Central memory CD8-positive, alpha-beta T cell (primary cell): Measurements from ENCODE around the gene CSKMT.

Source experiments
- ATAC-seq: fragments of 150-1000 bp; cut with Tn5 transposase; replicated peaks from 2 replicates; pipeline ENCODE4 v1.10.0; 2022; ENCODE audit warnings: mild to moderate bottlenecking, moderate FRiP score, moderate number of reproducible peaks; ENCODE audit not compliant: poor library complexity, severe bottlenecking; ENCODE audit errors: extremely low read depth
- DNase-seq, 2 donors: peaks; one replicate each; pipeline ENCODE4 v3.0.0; 2021; ENCODE audit warnings: low spot score in 2 of 2
- H3K27ac Mint-ChIP-seq: one replicate; pipeline ENCODE4 v1.8.0; 2022; ENCODE audit warnings: low read depth, mild to moderate bottlenecking, moderate library complexity, mixed read lengths
- H3K27me3 Mint-ChIP-seq: one replicate; pipeline ENCODE4 v1.8.0; 2022; ENCODE audit warnings: mixed read lengths
- H3K36me3 Mint-ChIP-seq: one replicate; pipeline ENCODE4 v1.8.0; 2022; ENCODE audit warnings: mild to moderate bottlenecking, moderate library complexity, mixed read lengths; ENCODE audit not compliant: insufficient read depth
- H3K4me1 Mint-ChIP-seq: one replicate; pipeline ENCODE4 v1.8.0; 2022; ENCODE audit warnings: mixed read lengths
- H3K4me3 Mint-ChIP-seq: one replicate; pipeline ENCODE4 v1.8.0; 2022; ENCODE audit warnings: mild to moderate bottlenecking, moderate library complexity, mixed read lengths
- H3K9me3 Mint-ChIP-seq: one replicate; pipeline ENCODE4 v1.8.0; 2022; ENCODE audit warnings: mixed read lengths

Gene CSKMT

DNA sequence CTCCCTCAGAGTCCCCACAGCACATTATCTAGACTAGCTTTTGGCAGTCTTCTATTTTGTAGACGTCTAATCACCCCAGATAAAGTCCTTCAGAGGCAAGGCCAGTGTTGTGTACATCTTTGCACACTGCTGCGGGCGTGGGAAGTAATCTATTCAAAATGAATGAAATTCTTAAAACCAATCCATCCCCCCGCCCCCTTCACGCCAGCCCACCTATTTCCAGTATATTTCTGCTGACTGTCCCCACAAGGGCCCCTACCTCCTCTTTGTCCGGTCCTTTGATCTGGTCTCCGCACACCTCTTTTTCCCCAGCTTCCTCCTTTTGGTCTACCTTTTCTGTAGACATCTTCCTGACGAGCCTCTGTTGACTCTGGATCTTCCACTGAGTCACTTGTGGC, 41.7 kb downstream of the CSKMT start:
- no peaks in the 10 kb centered on the region for H3K27me3 Mint-ChIP-seq
- H3K9me3 Mint-ChIP-seq, result no peaks in the 10 kb centered on the region
- peaks cover 45% of the 10 kb centered on the region for H3K4me1 Mint-ChIP-seq
- ATAC-seq (no peak), DNase-seq (no peak)
- peak overlapping the region; percentile 88 for H3K4me3 Mint-ChIP-seq
- H3K36me3 Mint-ChIP-seq, result peaks cover 23% of the 10 kb centered on the region
- H3K27ac Mint-ChIP-seq, result peak overlapping the region; percentile 91

GRCh38 chr11:62707277-62707861, 42.3 kb downstream of the CSKMT start, which contains the start of the genes BSCL2 and GNG3:
Gene BSCL2, minus strand, starts transcription at chr11:62707424. Its CDS starts 229 bp downstream, at chr11:62707195.
Gene GNG3, plus strand, starts transcription at chr11:62707676. Its CDS starts 620 bp downstream, at chr11:62708296.
- Mint-ChIP-seq H3K27ac (peak within 1 kb of the TSS; percentile 95), H3K9me3 (no peaks in the 10 kb centered on the region), H3K36me3 (peaks cover 21% of the 10 kb centered on the region), H3K4me3 (peak within 1 kb of the TSS; percentile 90), H3K27me3 (no peaks in the 10 kb centered on the region), H3K4me1 (peaks cover 45% of the 10 kb centered on the region)
- DNase-seq, result no peak
- ATAC-seq, result no peak

DNA sequence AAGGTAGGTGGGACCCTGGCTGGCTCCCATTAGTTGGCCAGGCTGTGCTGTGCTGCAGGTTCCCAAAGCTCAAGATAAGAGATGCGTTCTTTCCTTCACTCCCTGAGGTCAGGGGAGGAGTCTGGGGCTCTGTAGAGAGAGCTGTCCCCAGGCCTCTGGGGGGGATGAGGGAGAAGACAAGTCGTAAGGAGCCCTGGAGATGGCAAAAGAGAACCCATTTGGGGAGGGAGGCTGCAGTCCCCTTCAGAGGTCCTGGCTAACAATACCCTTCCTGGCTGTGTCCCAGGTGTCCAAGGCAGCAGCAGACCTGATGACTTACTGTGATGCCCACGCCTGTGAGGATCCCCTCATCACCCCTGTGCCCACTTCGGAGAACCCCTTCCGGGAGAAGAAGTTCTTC, 43.3 kb downstream of the CSKMT start:
- Mint-ChIP-seq H3K36me3 (peaks cover 27% of the 10 kb centered on the region), H3K4me1 (peaks cover 45% of the 10 kb centered on the region), H3K27ac (peak overlapping the region; percentile 95), H3K9me3 (no peaks in the 10 kb centered on the region), H3K27me3 (no peaks in the 10 kb centered on the region), H3K4me3 (peak overlapping the region; percentile 90)
- DNase-seq (no peak), ATAC-seq (no peak)

DNA sequence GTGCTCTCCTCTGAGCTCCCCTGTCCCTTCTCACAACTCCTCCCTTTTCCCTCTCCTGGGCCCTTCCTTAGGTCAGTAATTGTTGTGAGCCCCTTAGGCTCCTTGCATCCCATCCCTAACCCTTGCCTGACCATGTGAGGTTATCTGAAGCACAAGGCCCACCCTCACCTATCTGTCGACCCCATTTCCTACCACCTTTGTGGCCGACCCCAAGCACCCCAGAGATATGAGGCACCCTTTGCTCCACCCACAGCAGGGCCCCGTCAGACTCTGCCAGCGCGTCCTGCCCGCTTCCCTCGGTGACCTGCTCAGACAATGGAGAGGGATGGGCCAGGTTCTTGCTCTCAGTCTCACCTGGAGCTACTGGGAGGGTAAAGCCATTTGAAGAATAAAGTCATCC, 43.7 kb downstream of the CSKMT start:
- peaks cover 31% of the 10 kb centered on the region for H3K36me3 Mint-ChIP-seq
- ATAC-seq, result peak; percentile 25
- H3K4me3 Mint-ChIP-seq, result peak overlapping the region; percentile 90
- H3K27ac Mint-ChIP-seq, result peak overlapping the region; percentile 95
- H3K9me3 Mint-ChIP-seq, result no peaks in the 10 kb centered on the region
- H3K27me3 Mint-ChIP-seq, result no peaks in the 10 kb centered on the region
- DNase-seq, result peak in 1 of 2 donors; percentile 29
- peaks cover 45% of the 10 kb centered on the region for H3K4me1 Mint-ChIP-seq

DNA sequence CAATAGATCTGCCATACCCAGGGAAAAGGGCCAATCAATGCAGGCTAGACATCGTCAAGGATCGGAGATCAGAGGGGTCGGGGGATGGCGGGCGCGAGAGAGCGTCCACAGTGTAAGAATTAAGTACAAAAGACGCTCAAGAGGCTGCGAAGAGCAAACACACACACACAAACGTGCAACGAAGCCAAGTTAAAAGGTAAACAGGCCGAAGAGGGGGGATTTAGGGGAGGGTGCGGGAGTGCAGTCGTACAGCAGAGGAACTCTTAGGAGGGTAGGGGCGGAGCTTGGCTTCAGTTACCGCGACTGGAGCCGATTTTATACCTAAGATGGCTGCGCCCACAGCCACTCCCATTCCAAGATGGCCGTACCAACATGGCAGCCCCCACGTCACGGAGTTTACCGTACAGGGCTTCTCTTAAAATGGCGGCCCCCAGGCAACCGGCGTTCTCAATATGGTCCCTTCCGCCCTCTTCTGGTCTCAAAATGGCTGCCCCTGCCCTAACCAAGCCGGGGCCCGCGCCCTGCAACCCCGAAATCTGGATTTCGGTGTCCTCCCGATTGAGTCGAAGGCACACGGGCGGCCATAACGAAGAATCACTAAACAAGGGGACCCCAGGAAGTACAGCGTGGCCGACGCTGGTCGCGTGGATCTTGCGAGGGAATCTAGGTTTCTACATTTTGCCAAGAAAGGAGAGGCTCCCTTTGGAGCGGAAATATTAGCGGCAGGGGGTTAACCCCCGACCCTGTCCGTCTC, 44.3 kb downstream of the CSKMT start:
- Mint-ChIP-seq H3K27ac (peak overlapping the region; percentile 95), H3K36me3 (peaks cover 36% of the 10 kb centered on the region), H3K4me3 (peak overlapping the region; percentile 90), H3K9me3 (no peaks in the 10 kb centered on the region), H3K4me1 (peaks cover 45% of the 10 kb centered on the region), H3K27me3 (no peaks in the 10 kb centered on the region)
- ATAC-seq, result peak; percentile 81
- DNase-seq, result peak; percentile 93 to 98

GRCh38 chr11:62710001-62710345, 44.9 kb downstream of the CSKMT start:
- Mint-ChIP-seq H3K9me3 (no peaks in the 10 kb centered on the region), H3K27me3 (no peaks in the 10 kb centered on the region), H3K27ac (peak overlapping the region; percentile 95), H3K4me1 (peaks cover 44% of the 10 kb centered on the region), H3K4me3 (peak overlapping the region; percentile 90), H3K36me3 (peaks cover 39% of the 10 kb centered on the region)
- no peak for ATAC-seq
- DNase-seq, result no peak

DNA sequence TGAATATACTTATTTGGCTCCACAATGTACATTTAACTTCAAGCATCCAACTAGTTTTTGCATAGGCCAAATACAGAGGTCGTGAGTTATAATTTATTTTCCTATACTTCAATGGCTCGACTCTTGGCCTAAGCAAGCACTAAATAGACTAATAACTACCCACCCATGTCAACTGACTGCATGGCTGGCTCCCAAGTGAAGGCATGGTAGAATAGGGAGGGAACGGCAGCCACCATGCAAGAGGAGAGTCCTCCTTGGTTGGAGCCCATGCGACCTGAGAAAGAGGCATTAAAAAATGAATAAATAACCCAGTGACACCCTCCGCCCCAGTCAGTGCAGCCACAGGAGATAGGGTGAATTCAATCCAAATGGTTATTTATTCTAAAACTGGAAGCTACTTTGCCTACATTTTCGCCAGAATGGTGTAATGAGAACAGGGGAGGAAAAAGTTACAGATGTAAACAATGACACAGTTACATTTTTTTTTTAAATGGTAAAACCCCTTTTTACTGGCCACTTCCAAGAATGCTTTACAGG, 47.2 kb downstream of the CSKMT start:
- no peak overlapping the region for H3K4me3 Mint-ChIP-seq
- ATAC-seq (no peak), DNase-seq (no peak)
- peaks cover 31% of the 10 kb centered on the region for H3K4me1 Mint-ChIP-seq
- no peaks in the 10 kb centered on the region for H3K27me3 Mint-ChIP-seq
- peaks cover 62% of the 10 kb centered on the region for H3K36me3 Mint-ChIP-seq
- H3K9me3 Mint-ChIP-seq, result no peaks in the 10 kb centered on the region
- H3K27ac Mint-ChIP-seq, result peak overlapping the region; percentile 22

DNA sequence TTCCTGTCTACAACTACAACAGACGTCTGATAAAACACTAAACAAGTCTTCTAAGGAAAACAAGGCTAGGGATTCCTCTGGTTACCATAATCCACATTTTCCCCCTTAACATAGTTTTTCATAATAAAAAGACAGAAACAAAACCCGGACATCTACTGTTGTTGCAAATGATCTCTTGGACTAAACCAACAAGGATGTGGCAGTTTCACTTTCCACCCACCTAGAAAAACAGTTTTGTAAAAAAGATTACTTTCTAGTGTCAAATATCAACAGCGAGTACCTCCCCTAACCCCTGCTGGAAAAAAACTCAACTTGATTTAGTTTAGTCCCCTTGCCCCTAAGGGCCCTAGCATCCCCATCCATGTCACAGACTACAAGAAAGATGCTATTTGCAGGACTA, 47.7 kb downstream of the CSKMT start:
- ATAC-seq (no peak), DNase-seq (no peak)
- Mint-ChIP-seq H3K4me3 (no peak overlapping the region), H3K27me3 (no peaks in the 10 kb centered on the region), H3K9me3 (no peaks in the 10 kb centered on the region), H3K27ac (peak overlapping the region; percentile 22), H3K4me1 (peaks cover 31% of the 10 kb centered on the region), H3K36me3 (peaks cover 67% of the 10 kb centered on the region)

DNA sequence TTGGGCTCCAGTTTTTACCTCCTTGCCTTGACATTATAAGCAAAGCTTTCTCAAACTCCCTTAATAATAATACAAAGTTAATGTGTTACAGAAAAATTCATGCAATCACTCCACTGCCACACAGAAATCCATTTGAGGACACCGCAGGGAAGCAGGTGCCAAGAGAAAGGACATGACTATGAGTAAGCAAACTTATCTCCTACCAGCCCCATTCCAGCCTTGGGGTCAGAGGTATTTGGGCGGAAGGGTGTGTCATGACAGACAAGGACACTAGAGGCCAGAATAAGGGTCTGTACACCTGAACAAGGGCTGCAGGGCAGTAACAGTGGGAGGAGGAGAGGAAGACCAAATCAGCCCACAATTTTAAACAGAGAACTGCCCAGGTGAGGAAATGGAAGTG, 48.2 kb downstream of the CSKMT start:
- H3K36me3 Mint-ChIP-seq, result peaks cover 72% of the 10 kb centered on the region
- no peaks in the 10 kb centered on the region for H3K9me3 Mint-ChIP-seq
- H3K4me1 Mint-ChIP-seq, result peaks cover 31% of the 10 kb centered on the region

GRCh38 chr11:62715150-62716130, 50.3 kb downstream of the CSKMT start:
- H3K4me3 Mint-ChIP-seq, result no peak overlapping the region
- peak overlapping the region; percentile 57 for H3K27ac Mint-ChIP-seq

More for the DNA sequence above, 48.2 kb downstream of the CSKMT start:
- ATAC-seq (no peak), DNase-seq (no peak)
- Mint-ChIP-seq H3K4me3 (no peak overlapping the region), H3K27me3 (no peaks in the 10 kb centered on the region), H3K27ac (peak overlapping the region; percentile 49)

GRCh38 chr11:62716206-62716605, 51.1 kb downstream of the CSKMT start:
- Mint-ChIP-seq H3K36me3 (peaks cover 90% of the 10 kb centered on the region), H3K4me1 (peaks cover 21% of the 10 kb centered on the region)
- DNase-seq, result no peak

More at GRCh38 chr11:62715150-62716130, 50.3 kb downstream of the CSKMT start:
- Mint-ChIP-seq H3K9me3 (no peaks in the 10 kb centered on the region), H3K4me1 (peaks cover 21% of the 10 kb centered on the region), H3K36me3 (peaks cover 82% of the 10 kb centered on the region), H3K27me3 (no peaks in the 10 kb centered on the region)
- DNase-seq (no peak), ATAC-seq (no peak)

DNA sequence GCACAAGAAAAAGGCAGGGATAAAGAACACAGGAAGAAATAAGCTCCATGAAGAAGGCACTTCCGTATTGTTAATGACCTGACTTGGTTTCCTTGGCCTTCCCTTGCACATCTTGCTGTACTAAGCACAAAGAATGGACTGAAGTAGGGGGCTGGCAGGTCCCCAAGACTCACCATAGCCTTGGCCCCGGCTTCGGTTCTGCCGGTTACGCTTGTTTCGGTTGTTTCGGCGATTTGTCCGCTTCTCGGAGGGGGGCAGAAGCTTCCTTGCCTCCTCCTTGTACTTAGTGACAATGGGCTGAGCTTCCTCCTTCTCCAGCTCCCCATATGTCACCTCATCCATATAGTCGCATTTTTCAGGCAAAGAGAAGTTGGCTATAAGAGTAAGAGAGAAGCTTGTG, 51.7 kb downstream of the CSKMT start:
- H3K36me3 Mint-ChIP-seq, result peaks cover 90% of the 10 kb centered on the region

More at GRCh38 chr11:62716206-62716605, 51.1 kb downstream of the CSKMT start:
- no peak for ATAC-seq
- Mint-ChIP-seq H3K9me3 (no peaks in the 10 kb centered on the region), H3K4me3 (no peak overlapping the region), H3K27ac (no peak overlapping the region), H3K27me3 (no peaks in the 10 kb centered on the region)

More for the DNA sequence above, 51.7 kb downstream of the CSKMT start:
- H3K4me3 Mint-ChIP-seq, result no peak overlapping the region
- H3K9me3 Mint-ChIP-seq, result no peaks in the 10 kb centered on the region
- ATAC-seq, result no peak
- peaks cover 21% of the 10 kb centered on the region for H3K4me1 Mint-ChIP-seq
- DNase-seq, result no peak
- no peak overlapping the region for H3K27ac Mint-ChIP-seq
- no peaks in the 10 kb centered on the region for H3K27me3 Mint-ChIP-seq
